HL-60/S4 treated with retinoic acid at 250 ng/mL for 4 days and 3 days (cell line): Measurements from ENCODE around the gene ALOXE3.

Experiments
- in situ Hi-C: fragments of 300-500 bp; cut with MboI; formaldehyde crosslinking; loops from 2 replicates; pipeline ENCODE4 v1.7.0; 2022; ENCODE audit warnings: low sequenced_read_pairs

The ALOXE3 gene

DNA sequence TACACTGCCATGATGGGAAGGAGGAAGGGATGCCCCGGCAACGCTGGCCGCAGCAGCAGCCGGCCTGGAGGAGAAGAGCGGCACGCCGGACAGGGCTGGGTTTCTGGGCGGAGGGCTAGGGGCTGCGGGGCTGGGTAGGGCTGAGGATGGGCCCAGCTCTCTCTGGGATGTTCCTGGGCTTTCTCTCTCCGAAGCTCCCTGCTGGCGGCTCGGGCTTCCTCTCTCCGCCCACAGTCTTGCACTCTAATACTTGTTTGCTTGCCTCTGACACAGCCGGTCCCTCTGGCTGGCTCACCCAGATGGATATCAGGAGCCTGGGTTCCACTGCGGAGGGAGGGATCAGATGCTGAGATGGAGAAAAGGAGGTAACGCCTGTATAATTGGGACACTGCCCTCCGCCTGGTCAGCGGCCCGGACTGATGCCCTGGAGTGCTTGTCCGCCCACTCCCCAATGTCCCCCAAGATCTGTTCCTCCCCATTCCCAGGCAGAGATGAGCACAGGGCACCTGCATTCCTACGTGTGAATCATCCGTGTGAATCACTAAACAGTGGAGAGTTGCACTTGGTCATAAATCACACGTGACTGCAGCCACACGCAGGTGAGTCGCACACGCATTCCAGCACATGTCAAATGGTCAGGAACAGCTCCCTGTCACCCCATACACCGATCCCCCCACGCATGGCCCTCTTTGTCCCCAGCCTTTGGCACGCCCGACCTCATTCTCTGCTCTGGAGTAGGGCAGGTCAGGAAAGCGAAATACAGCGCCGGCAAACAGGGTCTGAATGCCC lies at the start of gene ALOXE3:
ALOXE3 (minus strand) TSS at position 535 of the 789 bp plus-strand sequence; CDS start at position 11, 524 bp downstream.
- in situ Hi-C loops = no loop called here

- in situ Hi-C loops = no loop called here
Measured at GRCh38 chr17:8167526-8167925, 49.2 kb upstream of the ALOXE3 start.

DNA sequence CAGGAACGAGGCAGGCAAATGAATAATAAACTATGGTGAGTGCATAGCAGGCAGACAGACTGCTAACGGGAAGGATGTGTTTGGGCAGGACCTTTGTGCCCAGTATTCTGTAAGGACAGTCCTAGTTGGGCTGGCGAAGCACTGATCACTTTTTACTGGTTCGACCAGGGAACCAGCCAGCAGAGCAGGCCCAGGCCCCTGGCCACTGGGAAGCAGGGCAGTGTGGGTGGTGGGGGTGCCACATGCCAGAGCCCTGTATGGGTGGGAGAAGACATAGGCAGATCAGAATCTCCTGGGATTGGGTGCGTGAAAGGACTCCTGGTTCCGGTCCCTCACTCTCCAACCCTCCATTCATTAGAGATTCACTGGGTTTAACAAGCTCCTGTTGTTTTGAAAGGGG lies 48.4 kb upstream of the ALOXE3 start:
- in situ Hi-C loops = no loop called here

- in situ Hi-C loops = no loop called here
Measured at GRCh38 chr17:8164815-8165131, 46.5 kb upstream of the ALOXE3 start.

DNA sequence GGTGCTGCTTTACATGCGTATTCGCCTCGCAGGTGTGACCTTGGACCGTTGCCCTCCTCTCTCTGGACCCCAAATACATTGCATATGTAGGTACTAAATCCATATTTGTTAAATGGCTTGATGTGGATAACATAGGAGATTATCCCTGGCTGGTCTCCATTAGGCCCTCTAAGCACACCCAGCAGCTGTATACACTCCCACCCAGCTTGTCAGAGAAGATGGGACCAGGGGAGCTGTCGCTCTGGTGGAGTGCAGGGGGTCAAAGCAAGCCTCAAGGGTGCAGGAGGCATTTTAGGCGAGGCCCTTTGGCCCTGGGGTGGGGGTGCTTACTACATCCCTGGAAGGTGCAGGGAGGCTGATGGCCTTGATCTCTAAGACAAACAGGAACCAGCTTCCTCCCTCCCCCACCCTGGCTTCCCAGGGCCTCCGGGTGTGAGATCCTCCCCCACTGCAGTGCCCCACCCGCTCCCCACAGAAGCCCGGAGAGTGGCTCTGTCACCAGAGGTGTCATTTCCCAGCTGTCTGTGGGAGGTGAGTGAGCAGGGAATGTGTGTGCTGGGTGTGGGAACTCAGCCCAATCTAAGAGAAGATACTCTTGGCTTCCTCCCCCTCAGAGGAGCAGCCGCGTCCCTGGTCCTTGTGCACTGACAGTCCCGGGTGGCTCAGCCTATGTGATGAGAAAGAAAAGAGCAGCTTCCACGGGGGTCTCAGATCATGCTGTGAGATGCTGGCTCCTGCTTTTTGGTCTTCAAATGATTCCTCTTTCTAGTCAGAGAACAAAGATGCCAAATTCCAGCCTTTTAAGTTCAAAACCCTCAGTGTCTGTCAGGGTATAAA lies 45.9 kb upstream of the ALOXE3 start:
- in situ Hi-C loops = no loop called here

DNA sequence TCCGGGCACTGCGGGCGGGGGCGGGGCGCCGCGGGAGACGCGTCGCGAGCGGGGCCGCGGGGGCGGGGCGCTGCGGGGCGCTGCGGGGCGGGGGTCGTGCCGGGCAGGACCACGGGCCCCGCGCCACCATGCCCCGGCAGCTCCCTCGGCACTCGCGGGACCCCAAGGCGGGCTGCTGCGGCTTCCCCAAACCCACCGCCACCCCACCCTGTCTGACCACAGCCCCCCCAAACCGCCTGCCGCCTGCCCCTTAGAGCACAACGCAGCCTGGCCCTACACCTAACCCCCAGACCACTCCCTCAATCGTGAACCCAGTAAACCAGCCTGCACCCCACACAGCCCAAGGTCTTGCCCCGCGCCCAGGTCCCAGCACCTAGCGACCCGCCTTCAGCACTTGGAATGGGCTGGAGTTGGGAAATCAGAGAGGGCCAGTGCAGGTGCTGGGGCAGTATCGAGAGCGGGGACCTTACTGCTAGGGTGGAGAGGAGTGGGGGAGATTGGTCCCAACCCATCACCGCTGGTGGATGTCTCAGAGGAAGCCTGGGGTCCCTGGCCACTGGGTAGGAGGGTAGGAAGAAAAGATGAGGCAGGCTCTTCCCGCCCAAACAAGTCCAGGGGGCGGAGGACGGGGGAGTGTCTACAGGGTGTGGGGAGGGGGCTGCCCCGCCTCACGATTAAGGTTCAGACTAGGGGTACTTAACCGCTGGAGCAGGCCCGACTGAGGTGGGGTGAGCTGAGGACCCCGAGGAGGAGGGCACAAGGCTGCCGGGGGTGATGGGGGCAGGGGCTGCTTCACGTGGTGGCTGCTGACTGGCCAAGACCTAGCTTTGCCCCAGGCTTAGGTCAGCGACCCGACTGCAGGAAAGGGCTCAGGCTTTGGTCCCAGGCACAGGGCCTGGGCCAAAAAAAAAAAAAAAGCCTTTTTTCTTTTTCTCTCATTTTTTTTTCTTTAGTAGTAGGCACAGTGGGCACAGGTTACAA lies 45.0 kb upstream of the ALOXE3 start:
- in situ Hi-C loops = no loop called here

DNA sequence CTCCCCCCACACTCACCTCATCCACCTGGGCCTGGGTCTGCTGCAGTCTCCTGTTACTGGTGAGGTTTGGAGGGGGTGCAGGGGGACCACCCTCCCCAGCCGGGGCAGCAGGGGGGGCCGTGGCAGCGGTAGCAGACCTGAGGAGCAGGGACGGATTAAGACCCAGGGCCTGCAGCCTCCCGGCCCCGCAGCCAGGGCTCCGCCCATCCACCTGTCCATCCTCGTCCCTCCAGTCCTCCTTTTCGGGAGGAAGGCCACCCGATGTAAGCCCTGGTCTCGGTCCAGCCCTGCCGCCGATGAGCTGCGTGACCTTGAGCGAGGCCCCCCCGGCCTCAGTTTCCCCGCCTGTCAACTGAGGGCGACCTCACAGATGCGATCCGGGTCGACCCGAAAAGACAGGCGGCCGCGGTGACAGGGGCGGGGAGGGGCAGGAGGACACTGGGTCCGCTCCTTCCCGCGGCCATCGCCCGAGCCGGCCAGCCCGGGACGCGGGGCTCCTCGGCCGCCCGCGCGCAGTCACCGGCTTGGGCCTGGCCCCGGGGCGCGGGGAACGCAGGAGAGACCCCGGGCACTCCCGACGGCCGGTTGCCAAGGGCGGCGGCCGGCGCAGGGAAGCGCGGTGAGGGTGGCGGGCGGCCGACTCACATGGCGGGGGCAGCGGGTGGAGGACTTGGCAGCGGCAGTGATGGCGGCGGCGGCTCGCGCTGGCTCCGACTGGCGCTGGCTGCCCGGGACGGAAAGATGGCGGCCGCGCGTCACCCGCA lies 44.1 kb upstream of the ALOXE3 start, which contains the start of gene VAMP2:
VAMP2 (minus strand) TSS at position 716 of the 764 bp plus-strand sequence; CDS start at position 647, 69 bp downstream.
- in situ Hi-C loops = no loop called here

- in situ Hi-C loops = no loop called here
Measured at GRCh38 chr17:8161289-8162232, 43.2 kb upstream of the ALOXE3 start.

GRCh38 chr17:8160741-8161221 lies 42.5 kb upstream of the ALOXE3 start:
- in situ Hi-C loops = no loop called here

- in situ Hi-C loops = no loop called here
Measured at GRCh38 chr17:8160224-8160577, 41.9 kb upstream of the ALOXE3 start.

DNA sequence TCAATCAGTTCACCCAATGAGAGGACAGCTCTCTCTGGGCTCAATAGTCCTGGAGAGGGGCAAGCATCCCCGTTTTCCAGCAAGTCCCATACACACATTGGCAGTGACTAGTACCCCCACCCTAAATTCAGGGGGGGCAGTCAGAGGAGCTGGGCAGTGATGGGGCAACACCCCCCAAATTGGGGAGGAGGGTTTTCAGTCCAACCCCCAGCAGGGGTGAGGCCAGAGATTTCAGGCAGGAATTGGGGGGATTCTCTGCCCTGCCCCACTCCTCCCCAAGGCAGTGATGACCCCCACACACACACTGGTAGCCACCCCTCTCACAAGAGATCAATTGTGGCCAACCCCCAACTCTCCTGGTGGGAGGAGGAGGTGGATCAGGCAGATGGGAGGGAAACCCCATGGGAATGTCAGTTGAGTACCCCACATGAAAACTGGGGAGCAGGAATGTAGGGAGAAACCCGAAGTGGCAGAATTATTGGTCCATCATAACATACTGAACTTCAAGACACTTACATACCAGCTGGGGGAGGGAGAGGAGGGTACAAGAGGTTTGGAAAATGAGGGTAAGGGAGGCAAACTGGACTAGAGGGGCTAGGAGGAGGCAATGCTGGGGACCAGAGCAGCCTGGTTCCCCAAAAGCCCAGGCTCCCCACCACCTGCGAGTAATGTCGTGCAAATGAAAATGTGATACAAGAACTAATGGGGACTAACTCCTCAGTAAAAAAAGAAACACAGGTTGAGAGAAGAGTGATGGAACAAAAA lies 41.3 kb upstream of the ALOXE3 start:
- in situ Hi-C loops = no loop called here

DNA sequence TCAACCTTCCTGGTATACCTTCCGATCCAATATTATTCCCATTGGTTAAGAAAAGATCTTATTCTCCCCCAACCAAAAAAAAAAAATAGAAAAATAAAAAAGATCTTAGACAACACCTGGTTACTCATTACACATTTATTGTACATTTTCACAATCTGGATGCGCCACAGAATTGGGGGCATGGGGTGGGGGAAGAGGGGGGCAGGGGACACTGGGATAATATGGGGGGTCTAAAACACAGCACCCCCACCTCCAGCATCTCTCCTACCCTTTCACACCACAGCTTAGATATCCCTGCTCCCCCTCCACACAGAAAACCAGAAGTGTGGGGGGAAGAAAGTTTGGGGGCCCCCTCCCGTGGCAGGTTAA lies 40.7 kb upstream of the ALOXE3 start:
- in situ Hi-C loops = no loop called here

- in situ Hi-C loops = no loop called here
Measured at GRCh38 chr17:8158267-8159031, 40.1 kb upstream of the ALOXE3 start.

DNA sequence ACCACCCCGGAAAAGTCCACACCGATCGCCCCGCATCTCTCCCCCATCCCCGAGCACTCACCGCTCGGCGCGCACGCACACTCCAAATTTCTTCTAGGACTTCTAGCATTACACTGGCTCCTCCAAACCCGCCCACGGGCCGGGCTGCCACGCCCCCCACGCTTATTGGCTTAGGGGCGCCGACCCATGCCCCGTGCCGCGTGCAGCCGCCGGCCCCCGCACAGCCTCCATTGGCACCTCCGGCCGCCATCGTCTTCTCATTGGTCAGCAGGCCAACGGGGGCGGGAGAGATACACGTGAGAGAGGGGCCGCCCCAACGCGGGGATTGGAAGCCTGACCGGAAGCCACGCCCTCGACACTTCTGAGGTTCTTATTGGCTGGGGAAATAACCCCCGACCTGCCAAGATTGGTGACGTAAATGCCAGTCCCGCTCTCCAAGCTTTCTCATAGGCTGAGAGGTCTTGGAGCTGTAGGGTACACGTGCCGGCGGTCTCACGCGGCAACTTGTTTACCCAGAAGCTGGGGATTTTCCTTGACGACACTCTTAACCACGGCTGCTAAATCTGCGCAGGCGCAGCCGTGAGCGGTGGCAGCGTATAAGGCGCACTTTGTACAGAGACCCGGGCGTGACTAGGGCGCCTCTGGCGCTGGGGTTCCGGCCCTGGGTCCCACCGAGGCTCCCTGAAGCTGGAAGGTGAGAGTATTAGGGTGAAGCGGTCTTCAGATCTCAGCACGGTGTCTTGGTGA lies 38.1 kb upstream of the ALOXE3 start:
- in situ Hi-C loops = no loop called here

GRCh38 chr17:8155996-8156245 lies 37.6 kb upstream of the ALOXE3 start:
- in situ Hi-C loops = no loop called here

DNA sequence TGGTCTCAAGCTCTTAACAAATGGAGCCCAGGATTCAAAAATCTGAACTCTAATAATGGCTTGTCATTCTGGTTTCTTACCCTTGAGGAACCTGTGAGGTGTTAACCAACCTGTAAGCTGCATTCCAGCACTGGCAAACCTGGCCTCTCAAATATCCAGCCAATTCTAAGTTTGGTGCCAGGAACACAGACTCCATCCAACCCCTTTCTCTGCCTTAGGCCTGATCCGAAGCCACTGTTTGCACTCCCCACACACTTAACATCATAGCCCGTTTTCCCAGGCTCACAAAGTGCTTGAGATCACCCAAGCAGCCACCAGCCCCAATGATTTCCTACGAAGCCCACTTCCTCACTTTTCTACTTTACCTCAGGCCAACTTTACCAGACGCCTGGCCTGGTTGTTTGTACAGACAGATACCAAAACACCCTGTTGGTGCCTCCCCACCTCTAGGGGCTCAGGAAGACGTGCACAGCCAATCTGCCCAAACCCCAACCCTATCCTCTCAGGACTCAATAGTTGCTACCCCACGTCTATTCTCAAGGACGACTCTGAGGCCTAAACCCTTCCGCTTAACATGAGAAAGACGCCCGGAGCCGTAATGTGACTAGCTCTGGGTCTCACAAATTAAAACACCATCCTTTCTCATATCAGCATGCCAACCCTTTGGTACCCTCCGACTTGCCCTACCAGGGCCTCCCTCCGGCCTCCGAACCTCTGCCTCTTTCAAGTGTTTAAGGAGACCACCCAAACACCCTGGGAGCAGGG lies 37.1 kb upstream of the ALOXE3 start:
- in situ Hi-C loops = no loop called here
